GM21528 (cell line): Measurements from ENCODE around the gene LYRM1.

Experiments used
- ATAC-seq: cut with Tn5 transposase; IDR thresholded peaks from one replicate; pipeline ENCODE4 v1.9.1; 2021; ENCODE audit warnings: mild to moderate bottlenecking, moderate library complexity; ENCODE audit not compliant: unreplicated experiment, low FRiP score

The LYRM1 gene

DNA sequence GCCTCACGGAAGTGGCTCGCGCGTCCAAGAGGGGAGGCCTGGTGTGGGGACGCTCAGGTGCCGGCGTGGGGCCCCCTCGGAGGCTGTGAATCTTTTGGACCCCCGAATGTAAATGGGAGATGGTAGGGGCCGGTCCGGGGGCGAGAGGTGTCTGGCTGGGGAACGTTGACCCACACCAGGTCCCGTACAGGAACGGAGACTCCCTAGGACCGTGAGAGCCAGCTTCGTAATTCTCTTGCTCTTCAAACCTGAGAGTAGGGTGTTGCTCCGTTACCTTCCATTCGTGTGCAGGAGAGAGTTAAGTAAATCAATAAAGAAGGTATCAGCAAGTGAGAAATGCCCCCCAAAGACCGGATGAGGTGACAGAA lies 481 bp downstream of the LYRM1 start:
- ATAC-seq: no peak

GRCh38 chr16:20901436-20902112 lies 1.0 kb downstream of the LYRM1 start:
- ATAC-seq: peak; percentile 22

GRCh38 chr16:20902426-20902825 lies 1.9 kb downstream of the LYRM1 start:
- ATAC-seq: no peak

- no peak for ATAC-seq
Measured at GRCh38 chr16:20903116-20903898, 2.7 kb downstream of the LYRM1 start.

DNA sequence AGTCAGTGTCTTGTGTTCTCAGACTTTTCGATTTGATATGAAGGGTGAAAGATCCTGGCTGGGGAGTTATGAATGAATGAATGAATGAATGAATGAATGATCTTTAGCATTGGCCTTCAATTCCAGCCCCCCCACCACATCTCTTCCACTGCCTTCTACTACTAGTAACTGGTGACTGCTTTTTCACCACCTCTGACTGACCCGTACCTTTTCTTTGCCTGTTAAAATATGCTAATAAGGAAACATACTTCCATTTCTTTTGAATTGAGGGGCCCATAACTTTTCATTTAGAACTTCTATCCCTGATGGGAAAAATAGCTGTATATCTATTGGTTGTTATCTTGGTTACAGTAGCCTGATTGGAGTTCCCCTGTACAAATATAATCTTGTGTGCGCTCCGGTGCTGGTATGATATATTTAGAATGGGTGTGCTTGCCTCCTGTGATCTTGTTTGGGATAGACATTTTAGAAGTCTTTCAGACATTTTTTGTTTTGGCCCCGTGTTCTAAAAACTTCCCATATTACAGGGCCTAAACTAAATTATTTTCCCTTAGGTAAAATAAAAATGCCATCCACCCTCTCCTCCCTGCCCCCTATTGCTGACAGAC lies 3.4 kb downstream of the LYRM1 start:
- ATAC-seq: no peak

DNA sequence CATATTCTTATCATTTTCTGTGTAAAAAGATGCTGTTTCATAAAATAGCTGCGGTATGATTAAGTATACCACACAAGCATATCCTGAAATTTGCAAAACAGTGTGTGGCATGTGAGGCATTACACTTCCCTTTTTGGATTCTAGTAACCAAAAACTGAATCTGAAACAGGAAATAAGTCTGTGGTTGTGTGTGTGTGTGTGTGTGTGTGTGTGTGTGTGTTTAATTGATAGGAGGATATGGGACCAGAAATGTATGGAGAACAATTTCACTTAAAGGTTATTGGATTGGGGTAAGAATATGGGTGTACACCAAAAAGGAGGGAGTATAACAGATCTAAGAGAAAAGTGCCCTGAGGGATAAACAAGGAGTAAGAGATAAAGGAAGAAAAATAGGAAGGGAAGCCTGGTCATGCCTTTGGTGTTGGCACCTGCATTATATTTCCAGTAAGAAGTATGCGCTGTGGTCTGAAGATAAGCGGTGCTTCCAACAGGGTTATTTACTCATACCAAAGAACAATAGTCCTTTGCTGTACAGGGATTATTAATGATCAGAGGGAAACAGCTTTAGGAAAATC lies 4.0 kb downstream of the LYRM1 start:
- no peak for ATAC-seq

GRCh38 chr16:20905576-20905975 lies 5.0 kb downstream of the LYRM1 start:
- no peak for ATAC-seq

GRCh38 chr16:20906341-20907255 lies 6.0 kb downstream of the LYRM1 start:
- ATAC-seq: no peak

- no peak for ATAC-seq
Measured at GRCh38 chr16:20910781-20911321, 10.3 kb downstream of the LYRM1 start.

GRCh38 chr16:20911361-20911760 lies 10.8 kb downstream of the LYRM1 start:
- ATAC-seq: no peak

DNA sequence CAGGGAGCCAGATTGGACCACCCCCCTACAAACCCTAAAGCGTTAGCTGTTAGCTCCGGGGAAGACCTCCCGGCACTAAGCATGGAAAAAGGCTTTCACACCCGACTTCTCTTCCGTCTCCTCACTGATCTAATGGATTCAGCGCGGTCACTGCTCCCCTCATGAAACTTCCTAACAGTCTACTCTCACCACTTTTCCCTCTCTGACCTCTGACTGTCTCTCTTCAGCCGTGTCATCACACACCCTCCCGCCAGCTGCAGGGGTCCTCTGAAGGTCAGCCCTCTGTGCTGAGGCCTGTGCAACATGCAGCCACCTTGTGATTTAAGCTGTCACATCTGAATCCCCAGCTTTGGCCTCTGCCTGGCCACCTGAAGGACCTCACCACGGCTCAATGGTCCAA lies 15.7 kb downstream of the LYRM1 start:
- ATAC-seq: no peak

DNA sequence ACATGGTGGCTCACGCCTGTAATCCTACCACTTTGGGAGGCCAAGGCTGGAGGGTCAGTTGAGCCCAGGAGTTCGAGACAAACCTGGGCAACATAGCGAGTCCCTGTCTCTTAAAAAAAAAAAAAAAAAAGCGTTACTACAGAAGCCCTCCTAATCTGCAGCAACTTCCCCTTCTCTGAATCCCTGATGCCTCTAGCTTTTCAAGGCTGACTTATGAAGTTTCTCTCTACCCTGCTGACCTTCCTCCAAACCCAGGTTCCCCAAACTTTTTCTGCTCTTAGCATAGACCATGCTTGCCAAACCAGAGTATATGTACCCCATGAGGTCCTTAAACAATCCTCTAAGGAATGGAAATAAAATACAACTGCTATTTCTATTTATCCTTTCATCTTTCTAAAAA lies 16.4 kb downstream of the LYRM1 start:
- no peak for ATAC-seq

DNA sequence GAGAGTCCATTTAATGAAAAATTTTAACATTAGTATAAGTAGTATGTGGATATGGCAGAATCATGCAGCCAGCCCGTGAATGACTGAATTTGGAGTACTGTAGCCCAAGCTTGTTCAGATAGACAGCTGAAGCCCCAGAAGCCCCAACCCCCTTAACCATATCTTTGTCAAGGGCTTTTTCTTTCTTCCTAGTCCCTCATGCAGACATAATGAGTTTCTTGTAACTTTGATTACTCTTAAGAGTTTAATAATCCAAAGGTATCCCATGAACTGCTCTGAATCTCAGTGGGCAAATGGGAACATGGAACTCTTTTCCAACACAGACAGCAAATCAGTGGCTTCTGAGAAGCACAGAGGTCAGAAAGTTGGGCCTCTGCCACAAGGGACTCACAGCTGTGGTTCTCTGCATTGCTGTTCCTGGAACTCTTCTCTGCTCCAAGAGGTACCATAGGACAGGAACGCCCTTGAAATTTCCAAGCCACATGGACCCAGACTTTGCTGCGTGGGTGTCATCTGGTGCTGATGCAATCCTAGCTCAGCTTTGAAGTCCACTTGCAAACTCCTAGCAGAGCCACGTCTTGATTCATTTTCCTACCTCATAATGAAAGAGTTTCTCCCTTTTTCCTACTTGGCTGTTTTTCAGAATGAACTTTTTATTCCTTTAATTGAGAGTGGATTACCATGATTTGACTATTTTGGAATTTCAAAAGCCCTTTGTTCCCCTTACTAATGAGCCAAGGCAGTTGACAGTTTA lies 18.1 kb downstream of the LYRM1 start:
- ATAC-seq: no peak

GRCh38 chr16:20920091-20920490 lies 19.5 kb downstream of the LYRM1 start:
- ATAC-seq: no peak

GRCh38 chr16:20920799-20921198 lies 20.2 kb downstream of the LYRM1 start:
- ATAC-seq: no peak

DNA sequence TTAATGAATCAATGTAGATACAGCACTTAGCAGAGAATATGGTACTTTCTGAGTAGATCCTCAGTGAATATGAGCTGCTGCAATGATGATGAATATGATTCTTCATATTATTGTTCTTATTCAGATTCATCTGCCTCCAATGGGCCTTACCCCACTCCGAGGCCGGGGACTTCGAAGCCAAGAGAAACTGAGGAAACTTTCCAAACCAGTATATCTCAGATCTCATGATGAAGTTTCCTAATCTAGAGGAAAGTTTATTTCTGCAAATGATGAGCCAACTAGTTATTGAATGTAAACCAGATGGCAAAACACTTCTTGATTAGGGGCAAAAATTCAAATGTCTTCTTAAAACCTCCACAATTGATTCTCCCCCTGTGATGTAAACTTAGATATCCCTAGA lies 23.3 kb downstream of the LYRM1 start:
- no peak for ATAC-seq

DNA sequence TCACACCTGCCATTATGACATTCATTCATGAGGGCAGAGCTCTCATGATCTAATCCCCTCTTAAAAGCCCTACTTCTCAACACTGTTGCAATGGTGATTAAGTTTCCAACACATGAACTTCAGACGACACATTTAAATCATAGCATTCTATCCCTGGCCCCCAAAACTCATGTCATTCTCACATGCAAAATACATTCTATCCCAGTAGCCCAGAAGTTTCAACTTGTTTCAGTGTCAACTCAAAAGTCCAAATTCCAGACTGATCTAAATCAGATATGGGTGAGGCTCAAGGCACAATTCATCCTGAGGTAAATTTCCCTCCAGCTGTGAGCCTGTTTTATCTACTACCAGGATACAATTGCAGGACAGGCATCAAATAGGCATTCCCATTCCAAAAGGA lies 25.2 kb downstream of the LYRM1 start:
- no peak for ATAC-seq

GRCh38 chr16:20928774-20929411 lies 28.3 kb downstream of the LYRM1 start:
- no peak for ATAC-seq
